Vagina (tissue), 2 donors: Measurements from ENCODE around the gene SLC51A. TPM values are rescaled to one million over a fixed set of nuclear protein-coding genes. Genes with fewer than 3 reads are reported as not detected.
A peak's percentile ranks its signal among the peaks of the same experiment; 100 is the strongest.

Source experiments
- DNase-seq, 2 donors: peaks; one replicate each; pipeline ENCODE4 v3.0.0-alpha.2; 2017; ENCODE audit errors: extremely low spot score in 2 of 2
- H3K27ac ChIP-seq: fragments of 200-600 bp; sonication (generic); one replicate; pipeline ENCODE4 v1.5.1; 2019
- H3K27me3 ChIP-seq: fragments of 200-600 bp; sonication (generic); one replicate; pipeline ENCODE4 v1.5.1; 2019
- H3K36me3 ChIP-seq, 2 donors: fragments of 200-600 bp; sonication (generic); one replicate each; pipeline ENCODE4 v1.5.1; 2017 to 2019
- H3K4me1 ChIP-seq: fragments of 200-600 bp; sonication (generic); one replicate; pipeline ENCODE4 v1.5.1; 2019
- H3K4me3 ChIP-seq, 2 donors: fragments of 200-600 bp; sonication (generic); 1 replicate in 1 of 2; 2 replicates in 1 of 2; pipeline ENCODE4 v1.5.1; 2016 to 2019
- H3K9me3 ChIP-seq: fragments of 200-600 bp; sonication (generic); one replicate; pipeline ENCODE4 v1.5.1; 2019
- CTCF ChIP-seq, 3 experiments: fragments of 450-650 bp in 2 of 3; fragments of 200-600 bp in 1 of 3; sonication (generic) in 1 of 3; IDR thresholded peaks; one replicate each; pipeline ENCODE4 v1.5.1; 2017 to 2019; ENCODE audit warnings: antibody characterized with exemption in 3 of 3, mild to moderate bottlenecking in 2 of 3, moderate library complexity in 2 of 3
- POLR2A ChIP-seq, 2 donors: fragments of 450-650 bp; IDR thresholded peaks; one replicate each; pipeline ENCODE4 v1.6.1; 2017; ENCODE audit warnings: antibody characterized with exemption in 2 of 2, mild to moderate bottlenecking in 2 of 2, moderate library complexity in 2 of 2
- POLR2AphosphoS5 ChIP-seq, 2 donors: sonication (generic); formaldehyde crosslinking; IDR thresholded peaks; one replicate each; pipeline ENCODE4 v1.9.0; 2017; ENCODE audit warnings: antibody characterized with exemption in 2 of 2, mild to moderate bottlenecking in 2 of 2, low read depth in 1 of 2; ENCODE audit not compliant: insufficient read depth in 1 of 2
- intact Hi-C: fragments of 100-400 bp; cut with DNase I; formaldehyde crosslinking; loops from one replicate; pipeline ENCODE4 v1.15.1; 2023
- small RNA-seq: library from RNA; depleted of rRNA; stranded (forward); fragments of <200 nt; gene quantifications from one replicate; pipeline ENCODE3, GENCODE V24; 2016
- total RNA-seq: library from RNA; depleted of rRNA; stranded (reverse); fragments of >200 nt; gene quantifications from one replicate; pipeline ENCODE4 v1.2.3, GENCODE V29; 2016

SLC51A gene
- total RNA-seq, 1 donor from 2014 or later: 1.2 TPM

- H3K27ac ChIP-seq: no peak overlapping the region
- H3K27me3 ChIP-seq: no peaks in the 10 kb centered on the region
- H3K4me3 ChIP-seq: no peak overlapping the region
- no peaks in the 10 kb centered on the region for H3K9me3 ChIP-seq
- DNase-seq: no peak
- intact Hi-C loops: no loop called here
- H3K4me1 ChIP-seq: peaks cover 16% of the 10 kb centered on the region
- TF ChIP-seq POLR2AphosphoS5 (IDR thresholded peaks at IDR 0.05; ENCODE audit: insufficient read depth in 1 of 2, low read depth in 1 of 2): no peak
- no peak for TF ChIP-seq POLR2A (IDR thresholded peaks at IDR 0.05)
- no peak for TF ChIP-seq CTCF (IDR thresholded peaks at IDR 0.05)
- peaks cover 0 to 2% of the 10 kb centered on the region in 2 donors for H3K36me3 ChIP-seq
These were observed 57.3 kb downstream of the SLC51A start for GRCh38 chr3:196273655-196274054.

GRCh38 chr3:196274585-196274984 is 58.3 kb downstream of the SLC51A start:
- Histone ChIP-seq H3K9me3 (no peaks in the 10 kb centered on the region), H3K27ac (no peak overlapping the region), H3K4me3 (no peak overlapping the region), H3K27me3 (no peaks in the 10 kb centered on the region), H3K36me3 (no peaks in the 10 kb centered on the region), H3K4me1 (peaks cover 21% of the 10 kb centered on the region)
- intact Hi-C loops: no loop called here
- TF ChIP-seq POLR2A (IDR thresholded peaks at IDR 0.05): no peak
- peak in 1 of 2 donors; percentile 20 for TF ChIP-seq POLR2AphosphoS5 (IDR thresholded peaks at IDR 0.05; ENCODE audit: insufficient read depth in 1 of 2, low read depth in 1 of 2)
- TF ChIP-seq CTCF (IDR thresholded peaks at IDR 0.05): no peak
- DNase-seq: no peak

GRCh38 chr3:196275126-196275525 is 58.8 kb downstream of the SLC51A start:
- H3K4me3 ChIP-seq: no peak overlapping the region
- intact Hi-C loops: no loop called here
- TF ChIP-seq POLR2A (IDR thresholded peaks at IDR 0.05) (no peak), POLR2AphosphoS5 (IDR thresholded peaks at IDR 0.05; ENCODE audit: insufficient read depth in 1 of 2, low read depth in 1 of 2) (no peak)
- H3K4me1 ChIP-seq: peaks cover 25% of the 10 kb centered on the region
- no peaks in the 10 kb centered on the region for H3K36me3 ChIP-seq
- no peaks in the 10 kb centered on the region for H3K27me3 ChIP-seq
- DNase-seq: no peak
- peak overlapping the region; percentile 7 for H3K27ac ChIP-seq
- no peaks in the 10 kb centered on the region for H3K9me3 ChIP-seq

GRCh38 chr3:196280689-196281440 is 64.5 kb downstream of the SLC51A start:
- intact Hi-C loops: no loop called here
- Histone ChIP-seq H3K36me3 (no peaks in the 10 kb centered on the region), H3K4me3 (no peak overlapping the region), H3K4me1 (peaks cover 68% of the 10 kb centered on the region), H3K27ac (peak overlapping the region; percentile 17), H3K27me3 (no peaks in the 10 kb centered on the region), H3K9me3 (no peaks in the 10 kb centered on the region)
- no peak for DNase-seq
- TF ChIP-seq POLR2A (IDR thresholded peaks at IDR 0.05): no peak
- no peak for TF ChIP-seq CTCF (IDR thresholded peaks at IDR 0.05)
- no peak for TF ChIP-seq POLR2AphosphoS5 (IDR thresholded peaks at IDR 0.05; ENCODE audit: insufficient read depth in 1 of 2, low read depth in 1 of 2)

GRCh38 chr3:196281962-196282361 is 65.6 kb downstream of the SLC51A start:
- no peaks in the 10 kb centered on the region for H3K27me3 ChIP-seq
- no peaks in the 10 kb centered on the region for H3K36me3 ChIP-seq
- no peak for TF ChIP-seq POLR2AphosphoS5 (IDR thresholded peaks at IDR 0.05; ENCODE audit: insufficient read depth in 1 of 2, low read depth in 1 of 2)
- no peak for TF ChIP-seq POLR2A (IDR thresholded peaks at IDR 0.05)
- TF ChIP-seq CTCF (IDR thresholded peaks at IDR 0.05): no peak
- intact Hi-C loops: no loop called here
- no peak overlapping the region for H3K4me3 ChIP-seq
- H3K27ac ChIP-seq: peak overlapping the region; percentile 17
- peaks cover 79% of the 10 kb centered on the region for H3K4me1 ChIP-seq
- no peaks in the 10 kb centered on the region for H3K9me3 ChIP-seq
- no peak for DNase-seq

Small RNA genes lying within 50 kb of the gene (small RNA-seq; reads per million reads assigned to genes)
- gene RF00019: not detected

Other genes with a start within 250 kb of the SLC51A start
- gene TFRC, start 134.4 kb upstream of the SLC51A start, total RNA-seq: 61.6 TPM
- gene ZDHHC19, start 5.1 kb upstream of the SLC51A start, total RNA-seq: not detected
- gene PCYT1A, start 71.2 kb downstream of the SLC51A start, total RNA-seq: 55.7 TPM
- gene DYNLT2B, start 101.7 kb downstream of the SLC51A start, total RNA-seq: 2.9 TPM
- gene TM4SF19, start 121.9 kb downstream of the SLC51A start, total RNA-seq: not detected
- 29.5 TPM for gene UBXN7, start 215.9 kb downstream of the SLC51A start, total RNA-seq